Measurements from ENCODE around the gene RRAS. TPM values are rescaled to one million over a fixed set of nuclear protein-coding genes. Genes with fewer than 3 reads are reported as not detected.

The RRAS gene
- total RNA-seq, 2 experiments from 2014 or later, result 5.0 to 5.4 TPM

DNA sequence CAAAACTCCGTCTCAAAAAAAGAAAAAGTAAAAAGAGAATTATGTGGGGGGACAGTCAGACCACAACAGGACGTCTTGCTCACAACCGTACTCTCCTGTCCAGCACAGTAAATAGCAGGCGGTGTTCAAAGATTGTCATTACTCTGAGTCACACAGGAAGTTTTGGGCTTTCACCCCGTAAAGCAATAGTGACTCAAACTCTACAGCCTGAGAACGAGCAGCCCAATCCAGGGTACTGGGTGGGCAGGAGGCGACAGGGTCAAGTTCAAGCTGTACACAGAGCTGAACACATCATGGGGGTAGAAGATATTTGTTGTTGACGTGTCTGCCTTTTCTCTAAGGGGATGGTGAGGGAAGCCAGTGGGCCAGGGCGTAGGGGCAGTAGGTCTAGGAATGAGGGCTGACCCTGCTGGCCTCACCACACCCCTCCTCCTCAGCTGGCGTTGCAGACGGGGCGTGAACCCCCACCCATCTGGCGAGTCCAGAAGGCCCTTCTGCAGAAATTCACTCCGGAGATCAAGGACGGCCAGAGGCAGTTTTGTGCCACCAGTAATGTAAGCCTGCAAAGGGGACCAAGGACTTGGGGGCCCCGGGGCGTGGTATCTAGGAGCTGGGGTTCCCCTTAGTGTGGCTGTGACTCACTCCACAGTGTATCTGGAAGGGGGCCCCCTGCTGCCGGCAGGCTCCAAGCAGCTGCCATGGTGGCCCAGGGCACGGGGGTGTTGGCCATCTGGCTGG, 25.7 kb downstream of the RRAS start:
- ChIA-PET CTCF (interaction anchor here (1.1 kb wide), 1 partner anchor 64 kb away, joined by 3 read pairs; no protein-coding TSS in a partner anchor), POLR2A (interaction anchor here (0.6 kb wide), 1 partner anchor 27 kb away, joined by 3 read pairs; no protein-coding TSS in a partner anchor)

DNA sequence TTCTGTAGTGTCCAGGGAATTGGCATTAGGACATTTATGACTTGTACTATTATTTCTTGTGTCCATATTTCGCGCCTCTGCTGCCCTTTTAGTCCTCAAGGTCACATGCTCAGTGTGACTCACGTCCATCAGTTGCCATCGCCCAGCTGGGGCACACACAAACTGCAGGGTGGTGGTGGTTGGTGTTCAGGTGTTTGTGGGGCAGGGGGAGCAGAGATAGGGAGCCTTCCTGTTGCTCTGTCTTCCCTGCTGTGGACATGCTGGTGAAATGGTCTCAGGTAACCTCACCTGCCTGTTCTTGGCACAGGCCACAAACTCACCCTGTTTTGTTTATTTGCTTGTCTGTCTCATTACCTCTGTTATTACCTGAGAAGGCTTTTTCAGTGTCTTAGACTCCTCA, 26.6 kb downstream of the RRAS start:
- ChIA-PET POLR2A (no interaction called here), CTCF (interaction anchor here (0.7 kb wide), 1 partner anchor 23 kb away, joined by 3 read pairs; no protein-coding TSS in a partner anchor)

DNA sequence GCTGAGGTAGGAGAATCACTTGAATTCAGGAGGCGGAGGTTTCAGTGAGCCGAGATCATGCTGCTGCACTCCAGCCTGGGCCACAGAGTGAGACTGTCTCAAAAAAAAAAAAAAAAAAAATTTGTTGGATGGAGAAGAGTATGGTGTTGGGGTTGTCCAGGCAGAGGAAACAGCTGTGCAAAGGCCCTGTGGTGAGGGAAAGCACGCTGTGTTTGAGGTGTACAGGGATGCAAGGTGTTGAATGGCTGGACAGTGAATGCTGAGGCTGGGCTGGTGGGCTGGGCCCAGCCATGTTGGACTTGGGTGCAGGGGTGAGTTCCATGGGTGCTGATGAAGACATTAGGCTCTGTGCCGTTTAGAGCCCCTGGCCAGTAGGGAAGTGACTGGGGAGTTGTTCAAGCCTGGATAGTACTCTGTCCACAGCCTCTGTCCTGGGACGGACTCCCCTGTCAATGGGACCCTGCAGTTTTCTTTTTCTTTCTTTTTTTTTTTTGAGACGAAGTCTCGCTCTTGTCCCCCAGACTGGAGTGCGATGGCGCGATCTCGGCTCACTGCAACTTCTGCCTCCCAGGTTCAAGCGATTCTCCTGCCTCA, 30.3 kb downstream of the RRAS start:
- ChIA-PET CTCF (interaction anchor here (0.6 kb wide), 1 partner anchor 37 kb away, joined by 3 read pairs; no protein-coding TSS in a partner anchor), POLR2A (no interaction called here)

DNA sequence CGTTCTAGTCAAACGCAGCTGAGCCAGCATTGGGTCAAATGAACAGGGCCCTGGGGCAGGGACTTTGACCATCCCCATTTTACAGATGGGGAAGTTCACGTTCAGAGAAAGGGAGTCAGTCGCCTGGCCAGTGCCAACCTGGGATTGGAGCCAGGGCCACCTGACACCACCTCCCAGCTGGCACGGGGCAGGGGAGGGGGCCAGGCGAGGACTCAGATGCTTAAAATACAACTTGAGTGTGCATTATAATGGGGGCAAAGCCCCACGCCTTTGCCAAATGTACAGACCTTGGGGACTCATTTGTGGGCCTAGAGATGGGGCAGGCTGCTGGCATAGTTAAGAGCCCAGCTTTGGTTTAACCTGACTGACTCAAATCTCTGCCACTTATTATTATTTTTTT, 34.3 kb downstream of the RRAS start:
- POLR2A ChIA-PET, result no interaction called here

DNA sequence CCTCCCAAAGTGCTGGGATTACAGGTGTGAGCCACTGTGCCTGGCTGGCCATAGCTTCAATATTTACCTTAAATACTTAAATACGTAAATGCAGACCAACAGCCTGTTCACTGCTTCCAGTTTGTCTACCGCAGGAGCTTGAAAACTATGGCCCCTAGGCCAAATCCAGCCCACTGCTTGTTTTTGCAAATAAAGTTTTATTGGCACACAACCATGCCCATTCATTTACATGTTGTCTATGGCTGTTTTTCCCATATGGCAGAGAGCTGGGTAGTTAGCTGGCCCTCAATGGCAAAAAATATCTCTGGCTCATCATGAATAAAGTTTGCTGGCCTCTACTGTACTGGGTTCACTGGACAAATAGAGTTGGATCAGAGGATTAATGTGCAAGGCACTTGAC, 37.1 kb downstream of the RRAS start:
- POLR2A ChIA-PET, result interaction anchor here (0.5 kb wide), 1 partner anchor 250 kb away, joined by 4 read pairs; no protein-coding TSS in a partner anchor
- CTCF ChIA-PET, result no interaction called here

More for the DNA sequence above, 34.3 kb downstream of the RRAS start:
- CTCF ChIA-PET, result no interaction called here

DNA sequence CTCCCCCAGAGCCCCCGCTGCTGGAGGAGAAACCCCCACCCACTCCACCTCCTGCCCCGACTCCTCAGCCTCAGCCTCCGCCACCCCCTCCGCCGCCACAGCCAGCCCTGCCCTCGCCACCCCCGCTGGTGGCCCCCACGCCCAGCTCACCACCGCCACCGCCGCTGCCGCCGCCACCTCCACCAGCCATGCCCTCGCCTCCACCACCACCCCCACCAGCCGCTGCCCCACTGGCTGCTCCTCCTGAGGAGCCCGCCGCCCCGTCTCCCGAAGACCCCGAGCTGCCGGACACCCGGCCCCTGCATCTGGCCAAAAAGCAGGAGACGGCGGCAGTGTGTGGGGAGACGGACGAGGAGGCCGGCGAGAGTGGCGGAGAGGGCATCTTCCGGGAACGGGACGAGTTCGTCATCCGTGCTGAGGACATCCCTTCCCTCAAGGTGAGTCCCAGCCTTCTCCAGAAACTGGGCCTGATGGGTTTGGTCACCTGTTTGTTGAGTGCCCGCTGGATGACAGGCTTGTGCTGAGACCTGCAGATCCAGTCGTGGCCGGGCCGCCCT, 38.4 kb downstream of the RRAS start:
- ChIA-PET POLR2A (interaction anchor here (1.0 kb wide), 1 partner anchor 8 kb away, joined by 4 read pairs; no protein-coding TSS in a partner anchor), CTCF (no interaction called here)

DNA sequence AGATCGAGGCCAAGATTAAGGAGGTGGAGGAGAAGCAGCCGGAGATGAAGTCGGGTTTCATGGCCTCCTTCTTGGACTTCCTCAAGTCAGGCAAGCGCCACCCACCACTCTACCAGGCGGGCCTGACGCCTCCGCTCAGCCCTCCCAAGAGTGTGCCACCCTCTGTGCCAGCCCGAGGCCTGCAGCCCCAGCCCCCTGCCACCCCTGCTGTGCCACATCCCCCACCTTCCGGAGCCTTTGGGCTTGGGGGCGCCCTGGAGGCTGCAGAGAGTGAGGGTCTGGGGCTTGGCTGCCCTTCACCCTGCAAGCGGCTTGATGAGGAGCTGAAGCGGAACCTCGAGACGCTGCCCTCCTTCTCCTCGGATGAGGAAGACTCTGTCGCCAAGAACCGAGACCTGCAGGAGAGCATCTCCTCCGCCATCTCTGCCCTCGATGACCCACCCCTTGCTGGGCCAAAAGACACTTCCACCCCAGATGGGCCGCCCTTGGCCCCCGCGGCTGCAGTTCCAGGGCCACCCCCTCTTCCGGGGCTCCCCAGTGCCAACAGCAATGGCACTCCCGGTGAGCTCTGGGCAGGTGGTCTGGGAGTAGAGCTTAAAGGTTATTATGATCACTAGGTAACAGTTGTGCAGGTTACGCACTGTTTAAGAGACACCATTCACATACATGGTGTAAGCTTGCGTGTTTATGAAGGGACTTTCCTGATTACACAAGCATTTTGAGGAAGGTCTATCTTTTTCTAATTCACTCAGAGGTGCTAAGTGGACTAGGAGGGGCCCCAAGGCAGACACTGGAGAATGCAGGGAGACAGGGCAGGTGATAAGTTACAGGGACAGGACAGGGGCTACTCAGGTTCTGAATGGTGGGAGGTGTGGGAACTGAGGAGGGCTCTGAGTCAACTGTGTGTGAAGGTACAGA, 40.3 kb downstream of the RRAS start:
- CTCF ChIA-PET, result no interaction called here
- POLR2A ChIA-PET, result no interaction called here

DNA sequence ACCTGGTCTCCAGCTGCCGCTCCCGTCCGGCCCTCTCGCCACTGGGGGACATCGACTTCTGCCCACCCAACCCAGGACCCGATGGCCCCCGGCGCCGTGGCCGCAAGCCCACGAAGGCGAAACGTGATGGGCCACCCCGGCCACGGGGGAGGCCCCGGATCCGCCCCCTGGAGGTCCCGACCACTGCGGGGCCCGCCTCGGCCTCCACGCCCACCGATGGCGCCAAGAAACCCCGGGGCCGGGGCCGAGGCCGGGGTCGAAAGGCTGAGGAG, 42.3 kb downstream of the RRAS start:
- CTCF ChIA-PET, result no interaction called here
- POLR2A ChIA-PET, result no interaction called here

DNA sequence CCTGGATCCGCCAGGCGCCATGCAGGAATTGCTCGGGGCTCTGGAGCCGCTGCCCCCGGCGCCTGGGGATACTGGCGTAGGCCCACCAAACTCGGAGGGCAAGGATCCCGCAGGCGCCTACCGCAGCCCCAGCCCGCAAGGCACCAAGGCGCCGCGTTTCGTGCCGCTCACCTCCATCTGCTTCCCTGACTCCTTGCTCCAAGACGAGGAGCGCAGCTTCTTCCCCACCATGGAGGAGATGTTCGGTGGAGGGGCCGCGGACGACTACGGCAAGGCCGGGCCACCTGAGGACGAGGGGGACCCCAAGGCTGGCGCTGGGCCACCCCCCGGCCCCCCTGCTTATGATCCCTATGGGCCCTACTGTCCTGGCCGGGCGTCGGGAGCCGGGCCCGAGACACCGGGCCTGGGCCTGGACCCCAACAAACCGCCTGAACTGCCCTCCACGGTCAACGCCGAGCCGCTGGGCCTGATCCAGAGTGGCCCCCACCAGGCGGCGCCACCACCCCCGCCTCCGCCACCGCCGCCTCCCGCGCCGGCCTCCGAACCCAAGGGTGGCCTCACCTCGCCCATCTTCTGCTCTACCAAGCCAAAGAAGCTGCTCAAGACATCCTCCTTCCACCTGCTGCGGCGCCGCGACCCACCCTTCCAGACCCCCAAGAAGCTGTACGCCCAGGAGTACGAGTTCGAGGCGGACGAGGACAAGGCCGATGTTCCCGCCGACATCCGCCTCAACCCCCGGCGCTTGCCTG, 42.8 kb downstream of the RRAS start:
- ChIA-PET CTCF (no interaction called here), POLR2A (no interaction called here)

DNA sequence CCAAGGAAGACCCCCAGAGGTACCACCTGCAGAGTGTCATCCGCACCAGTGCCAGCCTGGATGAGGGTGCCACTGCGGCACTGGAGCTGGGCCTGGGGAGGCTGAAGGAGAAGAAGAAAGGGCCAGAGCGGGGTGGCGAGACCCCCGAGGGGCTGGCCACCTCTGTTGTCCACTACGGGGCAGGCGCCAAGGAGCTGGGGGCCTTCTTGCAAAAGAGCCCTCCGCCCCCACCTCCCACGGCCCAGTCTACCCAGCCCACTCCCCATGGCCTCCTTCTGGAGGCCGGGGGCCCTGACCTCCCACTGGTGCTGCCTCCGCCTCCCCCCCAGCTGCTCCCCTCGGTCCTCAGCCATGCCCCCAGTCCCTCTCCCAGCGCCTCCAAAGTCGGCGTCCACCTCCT, 43.5 kb downstream of the RRAS start:
- CTCF ChIA-PET, result no interaction called here

DNA sequence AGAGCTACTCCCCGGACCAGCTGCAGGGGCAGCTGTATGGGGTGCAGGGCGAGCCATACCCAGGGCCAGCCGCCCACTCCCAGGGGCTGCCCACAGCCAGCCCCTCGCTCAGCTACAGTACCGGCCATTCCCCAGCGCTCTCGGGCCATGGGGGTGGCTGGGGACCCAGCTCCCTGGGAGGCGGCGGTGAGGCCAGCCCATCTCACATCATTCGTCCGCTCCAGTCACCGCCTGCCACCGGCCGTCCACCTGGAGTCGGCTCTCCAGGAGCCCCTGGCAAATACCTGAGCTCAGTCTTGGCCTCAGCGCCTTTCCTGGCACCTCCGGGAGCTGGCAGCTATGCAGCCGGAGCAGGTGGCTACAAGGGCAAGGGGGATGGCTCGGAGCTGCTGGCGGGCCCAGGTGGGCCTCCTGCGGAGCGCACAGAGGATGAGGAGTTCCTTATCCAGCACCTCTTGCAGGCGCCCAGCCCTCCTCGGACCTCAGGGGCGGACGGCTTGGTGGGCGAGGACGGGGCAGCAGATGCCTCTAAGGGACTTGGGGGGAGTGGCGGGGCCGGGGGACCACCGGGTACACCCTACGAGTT, 44.0 kb downstream of the RRAS start:
- CTCF ChIA-PET, result no interaction called here
- POLR2A ChIA-PET, result no interaction called here

More for the DNA sequence above, 43.5 kb downstream of the RRAS start:
- POLR2A ChIA-PET, result no interaction called here

DNA sequence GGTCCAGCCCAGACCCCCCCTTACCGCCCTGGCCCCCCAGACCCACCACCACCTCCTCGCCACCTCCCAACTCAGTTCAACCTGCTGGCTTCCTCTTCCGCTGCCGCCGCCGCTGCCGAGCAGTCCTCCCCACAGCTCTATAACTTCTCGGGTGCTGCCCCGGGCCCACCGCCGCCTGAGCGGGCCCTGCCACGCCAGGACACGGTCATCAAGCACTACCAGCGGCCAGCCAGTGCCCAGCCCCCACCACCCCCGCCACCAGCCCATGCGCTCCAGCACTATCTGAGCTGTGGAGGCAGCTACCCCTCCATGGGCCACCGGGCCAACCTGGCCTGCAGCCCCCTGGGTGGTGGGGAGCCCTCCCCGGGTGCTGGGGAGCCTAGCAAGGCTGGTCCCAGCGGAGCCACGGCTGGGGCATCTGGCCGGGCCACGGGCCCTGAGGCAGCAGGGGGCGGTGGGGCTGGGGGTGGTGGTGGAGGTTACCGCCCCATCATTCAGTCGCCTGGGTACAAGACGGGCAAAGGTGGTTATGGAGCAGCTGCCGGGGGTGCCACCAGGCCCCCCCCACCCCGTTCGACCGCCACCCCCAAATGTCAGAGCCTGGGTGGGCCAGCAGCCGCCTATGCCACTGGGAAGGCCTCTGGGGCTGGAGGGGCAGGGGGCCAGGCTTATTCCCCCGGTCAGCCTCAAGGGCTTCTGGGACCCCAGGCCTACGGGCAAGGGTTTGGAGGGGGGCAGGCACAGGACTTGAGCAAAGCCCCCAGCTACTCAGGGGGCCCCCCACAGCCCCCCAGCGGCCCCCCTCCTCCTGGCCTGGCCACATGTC, 44.7 kb downstream of the RRAS start:
- CTCF ChIA-PET, result no interaction called here
- POLR2A ChIA-PET, result no interaction called here

DNA sequence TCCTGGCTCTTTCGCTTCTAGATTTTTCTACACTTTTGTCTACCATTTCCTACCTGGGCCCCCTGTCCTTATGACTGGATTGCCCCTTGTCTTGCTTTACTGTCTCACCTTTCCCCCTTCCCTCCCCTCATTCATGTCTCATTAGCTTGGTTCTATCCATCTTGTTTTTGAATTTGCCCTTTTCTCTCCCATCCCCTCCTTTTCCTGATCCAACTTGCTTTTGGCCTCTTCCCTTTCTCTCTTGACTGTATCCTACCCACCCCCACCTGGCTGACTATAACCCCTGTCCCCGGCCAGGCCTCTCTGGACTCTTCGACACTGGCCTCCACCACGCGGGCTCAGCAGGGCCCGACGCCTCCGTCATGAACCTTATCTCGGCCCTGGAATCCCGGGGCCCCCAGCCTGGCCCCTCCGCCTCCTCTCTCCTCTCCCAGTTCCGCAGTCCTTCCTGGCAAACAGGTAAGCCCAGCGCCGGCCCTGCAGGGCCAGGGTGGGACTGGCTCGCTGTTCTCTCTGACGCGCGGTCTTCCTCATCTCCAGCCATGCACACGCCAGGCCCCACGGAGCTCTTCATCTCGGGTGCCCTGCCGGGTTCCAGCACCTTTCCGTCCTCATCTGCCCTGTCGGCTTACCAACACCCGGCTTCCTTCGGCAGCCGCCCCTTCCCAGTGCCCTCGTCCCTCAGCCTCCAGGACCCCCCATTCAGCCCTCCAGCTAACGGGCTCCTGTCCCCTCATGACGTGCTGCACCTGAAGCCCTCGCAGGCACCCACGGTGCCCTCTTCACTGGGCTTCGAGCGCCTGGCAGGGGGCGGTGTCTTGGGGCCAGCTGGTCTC, 45.6 kb downstream of the RRAS start:
- ChIA-PET POLR2A (interaction anchor here (0.6 to 2.0 kb wide), 4 partner anchors 8 to 121 kb away, joined by 3 to 6 read pairs (median 5); partner anchors contain the start of genes NOSIP and RRAS), CTCF (no interaction called here)

DNA sequence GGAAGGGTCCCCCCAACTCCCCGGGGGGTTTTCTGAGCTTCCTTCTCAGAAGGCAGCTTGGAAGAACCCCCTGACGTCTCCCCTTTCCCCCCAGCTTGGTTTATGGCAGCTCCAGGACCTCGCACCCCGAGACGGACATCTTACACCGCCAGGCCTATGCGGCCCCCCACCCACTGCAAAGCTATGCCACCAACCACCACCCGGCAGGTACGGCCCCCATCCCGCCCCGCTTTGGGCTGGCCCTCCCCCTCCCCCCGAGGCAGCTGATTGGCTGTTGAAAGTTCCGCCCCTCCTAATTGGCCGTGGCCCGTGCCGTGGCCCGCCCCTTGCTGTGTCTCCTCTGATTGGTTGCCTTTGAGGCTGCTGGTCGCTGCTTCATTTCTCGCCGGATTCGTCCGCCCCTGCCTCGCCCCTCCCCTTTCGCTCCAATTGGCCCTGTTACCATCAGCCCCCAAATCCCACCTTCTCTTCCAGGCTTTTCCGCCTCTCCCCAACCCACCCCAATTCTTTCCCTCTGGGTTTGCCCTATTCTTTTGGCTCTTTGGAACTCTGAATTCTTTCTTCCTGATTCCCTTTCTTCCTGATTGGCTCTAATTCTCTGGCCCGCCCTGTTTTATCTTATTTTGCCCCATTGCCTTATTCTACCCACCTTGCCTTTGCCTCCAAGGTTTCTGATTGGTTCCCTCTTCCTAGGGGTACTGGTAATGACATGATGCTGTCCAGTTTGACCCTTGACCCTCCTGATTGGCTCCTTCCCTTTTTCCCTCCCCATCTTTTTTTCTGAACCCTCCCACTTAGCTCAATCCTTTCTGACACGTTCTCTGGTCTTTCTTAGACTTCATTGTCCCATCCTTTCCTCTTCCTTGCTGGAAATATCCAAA, 46.5 kb downstream of the RRAS start:
- CTCF ChIA-PET, result interaction anchor here (0.5 to 1.0 kb wide), 5 partner anchors 15 to 85 kb away, joined by 3 to 6 read pairs (median 3); no protein-coding TSS in a partner anchor
- POLR2A ChIA-PET, result interaction anchor here (1.1 to 2.0 kb wide), 3 partner anchors 9 to 47 kb away, joined by 3 to 6 read pairs (median 4); partner anchors contain the start of genes NOSIP and RRAS

DNA sequence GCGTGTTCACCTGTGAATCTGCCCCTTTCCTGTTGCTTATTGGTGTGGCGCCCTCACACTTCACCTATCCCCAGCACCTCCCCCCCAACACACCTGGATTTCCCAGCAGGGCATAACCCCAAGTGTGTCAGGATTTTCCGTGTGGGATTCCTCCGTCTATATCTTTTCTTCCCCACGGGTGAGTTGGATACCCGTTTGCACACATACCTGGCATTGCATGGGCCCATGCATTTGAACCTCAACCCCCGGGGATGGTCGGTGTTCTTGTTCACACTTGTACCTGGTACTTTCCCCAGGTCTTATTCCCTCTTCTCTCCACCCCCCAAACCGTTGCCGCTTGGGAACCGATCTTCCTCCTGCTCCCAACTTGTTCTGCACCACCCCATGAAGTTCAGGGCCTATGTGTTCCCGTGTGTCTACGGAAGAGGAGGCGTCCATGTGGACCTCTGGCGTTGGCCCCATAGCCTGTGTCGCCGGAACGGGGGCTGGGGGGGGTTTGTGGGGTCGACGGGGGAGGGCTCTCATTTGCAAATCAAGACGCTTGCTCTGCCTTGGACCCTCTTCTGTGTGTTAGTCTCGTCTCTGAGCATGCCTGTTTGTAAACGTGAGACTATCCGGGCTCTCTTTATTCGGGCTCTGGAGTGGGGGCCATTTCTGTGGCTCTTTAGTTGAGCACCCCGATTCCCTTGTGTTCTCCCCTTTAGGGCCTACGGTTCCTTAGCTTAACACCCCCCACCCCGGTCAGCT, 47.3 kb downstream of the RRAS start:
- ChIA-PET CTCF (interaction anchor here (0.6 to 1.0 kb wide), 4 partner anchors 16 to 72 kb away, joined by 3 to 6 read pairs (median 4); no protein-coding TSS in a partner anchor), POLR2A (interaction anchor here (1.1 to 2.0 kb wide), 4 partner anchors 9 to 100 kb away, joined by 3 to 6 read pairs (median 4); partner anchors contain the start of gene RRAS)

Measured in activated CD8-positive, alpha-beta memory T cell treated with anti-CD3 and anti-CD28 coated beads for 36 hours (primary cell).